Mesodermal cell (in vitro differentiated cells): ENCODE data around the gene RAB4B.
"Not testable (repeated sequence)": the region's sequence is repeated elsewhere in the genome, so short reads cannot be mapped to it uniquely, and the experiment has no call there.

Experiments used
- H3K27ac ChIP-seq: 2 replicates; pipeline ENCODE4 v1.7.0; 2013; ENCODE audit warnings: mild to moderate bottlenecking, low read depth, low read length, moderate library complexity; ENCODE audit not compliant: severe bottlenecking
- H3K36me3 ChIP-seq: 2 replicates; pipeline ENCODE4 v1.7.1; 2013; ENCODE audit warnings: mild to moderate bottlenecking, low read length, moderate library complexity; ENCODE audit not compliant: control insufficient read depth, insufficient read depth
- H3K4me1 ChIP-seq: one replicate; pipeline ENCODE4 v1.7.1; 2013; ENCODE audit warnings: mild to moderate bottlenecking, low read length; ENCODE audit not compliant: insufficient read depth, control insufficient read depth, poor library complexity, severe bottlenecking
- H3K4me3 ChIP-seq: 2 replicates; pipeline ENCODE4 v1.7.0; 2013; ENCODE audit warnings: low read length, control low read depth, mild to moderate bottlenecking; ENCODE audit not compliant: insufficient read depth, poor library complexity, severe bottlenecking; ENCODE audit errors: extremely low read depth
- H3K9me3 ChIP-seq: 2 replicates; pipeline ENCODE4 v1.7.1; 2013; ENCODE audit warnings: mild to moderate bottlenecking, low read length, moderate library complexity; ENCODE audit not compliant: control insufficient read depth
- WGBS, 2 experiments: methylation state at CpG; one replicate each; pipeline ENCODE4 v1.1.5; 2013; ENCODE audit warnings: missing lambda C conversion rate in 2 of 2; ENCODE audit not compliant: insufficient coverage in 2 of 2; 5-methylcytosine and 5-hydroxymethylcytosine counted together

The RAB4B gene

GRCh38 chr19:40766385-40766784 is 11.7 kb upstream of the RAB4B start:
- H3K27ac ChIP-seq, H3K4me3 ChIP-seq, H3K4me1 ChIP-seq, H3K9me3 ChIP-seq: not testable (repeated sequence)
- WGBS, 2 experiments: 95 to 97% methylated on average over 10 of the region's 13 CpGs
- H3K36me3 ChIP-seq: peaks cover 75% of the 10 kb centered on the region

- no peak overlapping the region for H3K4me3 ChIP-seq
- WGBS, 2 experiments: 90 to 95% methylated on average over 5 of the region's 5 CpGs
- H3K4me1 ChIP-seq: no peaks in the 10 kb centered on the region
- H3K36me3 ChIP-seq: peaks cover 60% of the 10 kb centered on the region
- no peak overlapping the region for H3K27ac ChIP-seq
- no peaks in the 10 kb centered on the region for H3K9me3 ChIP-seq
Observed at GRCh38 chr19:40768869-40769268, 9.2 kb upstream of the RAB4B start.

- Histone ChIP-seq H3K4me1 (peaks cover 17% of the 10 kb centered on the region), H3K36me3 (peaks cover 35% of the 10 kb centered on the region)
- 96% methylated on average over 8 to 10 of the region's 10 CpGs for WGBS, 2 experiments
- not testable (repeated sequence) for H3K27ac ChIP-seq, H3K9me3 ChIP-seq, H3K4me3 ChIP-seq
Observed at GRCh38 chr19:40771101-40771862, 6.8 kb upstream of the RAB4B start.

- 77 to 100% methylated on average over 5 to 8 of the region's 9 CpGs for WGBS, 2 experiments
- H3K36me3 ChIP-seq: peaks cover 16% of the 10 kb centered on the region
- no peak within 1 kb of the TSS for H3K4me3 ChIP-seq
- peaks cover 17% of the 10 kb centered on the region for H3K4me1 ChIP-seq
- no peaks in the 10 kb centered on the region for H3K9me3 ChIP-seq
- H3K27ac ChIP-seq: peak within 1 kb of the TSS; percentile 59
Observed at GRCh38 chr19:40774916-40775631, 3.0 kb upstream of the RAB4B start, which contains the start of gene MIA. Gene MIA (plus strand): TSS chr19:40775521. CDS start chr19:40775543, 22 bp downstream.

GRCh38 chr19:40775632-40776022 is 2.4 kb upstream of the RAB4B start:
- Histone ChIP-seq H3K9me3 (no peaks in the 10 kb centered on the region), H3K36me3 (peaks cover 20% of the 10 kb centered on the region), H3K27ac (no peak overlapping the region), H3K4me1 (peaks cover 17% of the 10 kb centered on the region), H3K4me3 (no peak overlapping the region)
- 91 to 94% methylated on average over 6 of the region's 10 CpGs for WGBS, 2 experiments

GRCh38 chr19:40776364-40776763 is 1.7 kb upstream of the RAB4B start:
- WGBS, 2 experiments: 67 to 100% methylated on average over 2 to 3 of the region's 7 CpGs
- Histone ChIP-seq H3K9me3 (no peaks in the 10 kb centered on the region), H3K4me1 (peaks cover 17% of the 10 kb centered on the region), H3K27ac (no peak overlapping the region), H3K4me3 (no peak overlapping the region), H3K36me3 (peaks cover 16% of the 10 kb centered on the region)

- H3K27ac ChIP-seq: peak overlapping the region; percentile 100
- WGBS, 2 experiments: 21 to 22% methylated on average over 9 to 12 of the region's 13 CpGs
- no peaks in the 10 kb centered on the region for H3K9me3 ChIP-seq
- H3K36me3 ChIP-seq: peaks cover 10% of the 10 kb centered on the region
- peak overlapping the region; percentile 68 for H3K4me3 ChIP-seq
- peaks cover 17% of the 10 kb centered on the region for H3K4me1 ChIP-seq
Observed at GRCh38 chr19:40776932-40777644, 959 bp upstream of the RAB4B start.

GRCh38 chr19:40777645-40777936 is 456 bp upstream of the RAB4B start:
- H3K4me1 ChIP-seq: peaks cover 17% of the 10 kb centered on the region
- peak overlapping the region; percentile 68 for H3K4me3 ChIP-seq
- peaks cover 10% of the 10 kb centered on the region for H3K36me3 ChIP-seq
- WGBS, 2 experiments: 0 to 2% methylated on average over 5 to 7 of the region's 10 CpGs
- no peaks in the 10 kb centered on the region for H3K9me3 ChIP-seq
- peak overlapping the region; percentile 100 for H3K27ac ChIP-seq

- H3K27ac ChIP-seq: peak overlapping the region; percentile 100
- peaks cover 6% of the 10 kb centered on the region for H3K36me3 ChIP-seq
- WGBS, 2 experiments: 4 to 9% methylated on average over 6 of the region's 7 CpGs
- peak overlapping the region; percentile 68 for H3K4me3 ChIP-seq
- H3K9me3 ChIP-seq: no peaks in the 10 kb centered on the region
- H3K4me1 ChIP-seq: peaks cover 17% of the 10 kb centered on the region
Observed at GRCh38 chr19:40778706-40779284, 748 bp downstream of the RAB4B start.

- no peak overlapping the region for H3K27ac ChIP-seq
- no peak overlapping the region for H3K4me3 ChIP-seq
- peaks cover 2% of the 10 kb centered on the region for H3K4me1 ChIP-seq
- WGBS, 2 experiments: 89 to 96% methylated on average over 5 of the region's 5 CpGs
- peaks cover 9% of the 10 kb centered on the region for H3K36me3 ChIP-seq
- H3K9me3 ChIP-seq: no peaks in the 10 kb centered on the region
Observed at GRCh38 chr19:40780582-40780981, 2.5 kb downstream of the RAB4B start.
